NCI-H2029 treated with DMSO at 0.1 percent for 48 hours (cell line): Measurements from ENCODE around the gene MOB1A.
"Not testable (repeated sequence)": the region's sequence is repeated elsewhere in the genome, so short reads cannot be mapped to it uniquely, and the experiment has no call there.

Experiments
- DNase-seq: peaks from one replicate; lab custom pipeline; 2025; lab: John Stamatoyannopoulos, UW

Gene MOB1A

GRCh38 chr2:74178211-74179062, at the start of gene MOB1A:
Gene MOB1A (minus strand): TSS chr2:74178879. CDS start chr2:74178674, 205 bp downstream.
- DNase-seq: peak; percentile 87

GRCh38 chr2:74227646-74228045, 49.0 kb upstream of the MOB1A start:
- DNase-seq: no peak

GRCh38 chr2:74226648-74227213, 48.1 kb upstream of the MOB1A start:
- no peak for DNase-seq

GRCh38 chr2:74225698-74226459, 47.2 kb upstream of the MOB1A start:
- no peak for DNase-seq

- no peak for DNase-seq
These were observed 45.5 kb upstream of the MOB1A start for GRCh38 chr2:74223941-74224770.

- no peak for DNase-seq
These were observed 43.6 kb upstream of the MOB1A start for GRCh38 chr2:74222300-74222650.

- no peak for DNase-seq
These were observed 43.1 kb upstream of the MOB1A start for GRCh38 chr2:74221604-74222299.

GRCh38 chr2:74221091-74221490, 42.4 kb upstream of the MOB1A start:
- DNase-seq: no peak

- DNase-seq: no peak
These were observed 41.3 kb upstream of the MOB1A start for GRCh38 chr2:74219846-74220486.

- no peak for DNase-seq
These were observed 38.0 kb upstream of the MOB1A start for GRCh38 chr2:74216642-74217041.

GRCh38 chr2:74215771-74216170, 37.1 kb upstream of the MOB1A start:
- DNase-seq: not testable (repeated sequence)

GRCh38 chr2:74212702-74213410, 34.2 kb upstream of the MOB1A start:
- no peak for DNase-seq

GRCh38 chr2:74206180-74206688, 27.6 kb upstream of the MOB1A start:
- no peak for DNase-seq

- DNase-seq: no peak
These were observed 26.9 kb upstream of the MOB1A start for GRCh38 chr2:74205596-74205995.

GRCh38 chr2:74205113-74205512, 26.4 kb upstream of the MOB1A start:
- DNase-seq: no peak

- no peak for DNase-seq
These were observed 25.8 kb upstream of the MOB1A start for GRCh38 chr2:74204436-74204835.

- DNase-seq: no peak
These were observed 22.9 kb upstream of the MOB1A start for GRCh38 chr2:74201596-74201995.

- DNase-seq: no peak
These were observed 22.5 kb upstream of the MOB1A start for GRCh38 chr2:74201196-74201595.

GRCh38 chr2:74199871-74200305, 21.2 kb upstream of the MOB1A start:
- DNase-seq: no peak

GRCh38 chr2:74199275-74199701, 20.6 kb upstream of the MOB1A start:
- no peak for DNase-seq
